Activated naive CD4-positive, alpha-beta T cell treated with anti-CD3 and anti-CD28 coated beads, Interleukin-2, amount 10 ng/mL, durations not matched to agents 7 days and 5 days (primary cell): ENCODE data around the gene KRTAP10-2.
"Not testable (repeated sequence)": the region's sequence is repeated elsewhere in the genome, so short reads cannot be mapped to it uniquely, and the experiment has no call there.

Experiments
- CTCF ChIA-PET: fragments of 350-600 bp; sonication (Branson Sonifier 250); formaldehyde crosslinking; loops from one replicate; lab custom pipeline; 2021; ENCODE audit warnings: antibody characterized with exemption; lab: Charles Lee
- DNase-seq: peaks from one replicate; pipeline ENCODE4 v3.0.0-alpha.2; 2020
- H3K27ac Mint-ChIP-seq: one replicate; pipeline ENCODE4 v1.8.0; 2021; ENCODE audit warnings: mild to moderate bottlenecking, moderate library complexity, mixed read lengths
- H3K27me3 Mint-ChIP-seq: one replicate; pipeline ENCODE4 v1.8.0; 2021; ENCODE audit warnings: mild to moderate bottlenecking, mixed read lengths
- H3K36me3 Mint-ChIP-seq: one replicate; pipeline ENCODE4 v1.8.0; 2021; ENCODE audit warnings: mixed read lengths
- H3K4me1 Mint-ChIP-seq: one replicate; pipeline ENCODE4 v1.8.0; 2021; ENCODE audit warnings: mixed read lengths
- H3K4me3 Mint-ChIP-seq: one replicate; pipeline ENCODE4 v1.8.0; 2021; ENCODE audit warnings: mild to moderate bottlenecking, moderate library complexity, mixed read lengths
- H3K9me3 Mint-ChIP-seq: one replicate; pipeline ENCODE4 v1.8.0; 2021; ENCODE audit warnings: mixed read lengths

Gene KRTAP10-2

GRCh38 chr21:44576025-44576420 lies 24.7 kb upstream of the KRTAP10-2 start:
- no peak overlapping the region for H3K4me3 Mint-ChIP-seq
- CTCF ChIA-PET: no interaction called here
- H3K9me3 Mint-ChIP-seq: peaks cover 33% of the 10 kb centered on the region
- no peaks in the 10 kb centered on the region for H3K4me1 Mint-ChIP-seq
- H3K27ac Mint-ChIP-seq: no peak overlapping the region
- DNase-seq: no peak
- peaks cover 9% of the 10 kb centered on the region for H3K36me3 Mint-ChIP-seq
- peaks cover 45% of the 10 kb centered on the region for H3K27me3 Mint-ChIP-seq

- peaks cover 30% of the 10 kb centered on the region for H3K9me3 Mint-ChIP-seq
Observed at GRCh38 chr21:44575307-44576024, 24.2 kb upstream of the KRTAP10-2 start.

GRCh38 chr21:44574457-44575306 lies 23.4 kb upstream of the KRTAP10-2 start:
- CTCF ChIA-PET: interaction anchor here (0.7 to 1.0 kb wide), 3 partner anchors 38 to 157 kb away, joined by 3 read pairs; no protein-coding TSS in a partner anchor
- no peak overlapping the region for H3K4me3 Mint-ChIP-seq
- H3K36me3 Mint-ChIP-seq: peaks cover 9% of the 10 kb centered on the region
- no peaks in the 10 kb centered on the region for H3K4me1 Mint-ChIP-seq
- peaks cover 24% of the 10 kb centered on the region for H3K9me3 Mint-ChIP-seq
- peaks cover 37% of the 10 kb centered on the region for H3K27me3 Mint-ChIP-seq
- H3K27ac Mint-ChIP-seq: no peak overlapping the region
- no peak for DNase-seq

More at GRCh38 chr21:44575307-44576024, 24.2 kb upstream of the KRTAP10-2 start:
- no peak for DNase-seq
- Mint-ChIP-seq H3K36me3 (peaks cover 9% of the 10 kb centered on the region), H3K27ac (no peak overlapping the region), H3K4me3 (no peak overlapping the region), H3K4me1 (no peaks in the 10 kb centered on the region), H3K27me3 (peaks cover 44% of the 10 kb centered on the region)
- CTCF ChIA-PET: interaction anchor here (0.9 to 1.0 kb wide), 2 partner anchors 39 to 143 kb away, joined by 3 read pairs; no protein-coding TSS in a partner anchor

- H3K36me3 Mint-ChIP-seq, H3K27ac Mint-ChIP-seq, H3K4me1 Mint-ChIP-seq, H3K4me3 Mint-ChIP-seq, DNase-seq: not testable (repeated sequence)
- H3K9me3 Mint-ChIP-seq: peaks cover 23% of the 10 kb centered on the region
- H3K27me3 Mint-ChIP-seq: peaks cover 34% of the 10 kb centered on the region
- CTCF ChIA-PET: interaction anchor here (0.7 to 1.0 kb wide), 2 partner anchors 38 to 158 kb away, joined by 3 read pairs; no protein-coding TSS in a partner anchor
Observed at GRCh38 chr21:44573630-44574456, 22.5 kb upstream of the KRTAP10-2 start, which contains the start of gene KRTAP10-4. Gene KRTAP10-4, plus strand, starts transcription at chr21:44573729. Its CDS starts 30 bp downstream, at chr21:44573759.

GRCh38 chr21:44572959-44573583 lies 21.8 kb upstream of the KRTAP10-2 start:
- H3K27ac Mint-ChIP-seq: no peak overlapping the region
- peaks cover 8% of the 10 kb centered on the region for H3K36me3 Mint-ChIP-seq
- peaks cover 20% of the 10 kb centered on the region for H3K9me3 Mint-ChIP-seq
- H3K4me3 Mint-ChIP-seq: no peak overlapping the region
- no peak for DNase-seq
- CTCF ChIA-PET: no interaction called here
- H3K4me1 Mint-ChIP-seq: no peaks in the 10 kb centered on the region
- peaks cover 38% of the 10 kb centered on the region for H3K27me3 Mint-ChIP-seq

GRCh38 chr21:44571844-44572782 lies 20.8 kb upstream of the KRTAP10-2 start:
- no peaks in the 10 kb centered on the region for H3K4me1 Mint-ChIP-seq
- CTCF ChIA-PET: no interaction called here
- peaks cover 44% of the 10 kb centered on the region for H3K27me3 Mint-ChIP-seq
- peaks cover 10% of the 10 kb centered on the region for H3K9me3 Mint-ChIP-seq
- peaks cover 3% of the 10 kb centered on the region for H3K36me3 Mint-ChIP-seq
- H3K4me3 Mint-ChIP-seq: no peak overlapping the region
- DNase-seq: no peak
- no peak overlapping the region for H3K27ac Mint-ChIP-seq

- no peaks in the 10 kb centered on the region for H3K4me1 Mint-ChIP-seq
- H3K27ac Mint-ChIP-seq: no peak overlapping the region
- H3K4me3 Mint-ChIP-seq: no peak overlapping the region
- H3K27me3 Mint-ChIP-seq: peaks cover 44% of the 10 kb centered on the region
- H3K9me3 Mint-ChIP-seq: peaks cover 3% of the 10 kb centered on the region
- peaks cover 1% of the 10 kb centered on the region for H3K36me3 Mint-ChIP-seq
- DNase-seq: no peak
- CTCF ChIA-PET: no interaction called here
Observed at GRCh38 chr21:44571296-44571695, 20.0 kb upstream of the KRTAP10-2 start.

- H3K4me1 Mint-ChIP-seq: peaks cover 6% of the 10 kb centered on the region
- peaks cover 42% of the 10 kb centered on the region for H3K27me3 Mint-ChIP-seq
- H3K4me3 Mint-ChIP-seq: no peak overlapping the region
- H3K36me3 Mint-ChIP-seq: peaks cover 1% of the 10 kb centered on the region
- no peak overlapping the region for H3K27ac Mint-ChIP-seq
- no peak for DNase-seq
- CTCF ChIA-PET: no interaction called here
- H3K9me3 Mint-ChIP-seq: no peaks in the 10 kb centered on the region
Observed at GRCh38 chr21:44569861-44570517, 18.7 kb upstream of the KRTAP10-2 start.

GRCh38 chr21:44568667-44569556 lies 17.6 kb upstream of the KRTAP10-2 start:
- Mint-ChIP-seq H3K4me3 (no peak overlapping the region), H3K36me3 (peaks cover 1% of the 10 kb centered on the region), H3K9me3 (no peaks in the 10 kb centered on the region), H3K27ac (peak overlapping the region; percentile 58), H3K27me3 (peaks cover 31% of the 10 kb centered on the region), H3K4me1 (peaks cover 14% of the 10 kb centered on the region)
- no peak for DNase-seq
- CTCF ChIA-PET: no interaction called here

- Mint-ChIP-seq H3K4me3 (no peak overlapping the region), H3K36me3 (peaks cover 2% of the 10 kb centered on the region), H3K27ac (no peak overlapping the region), H3K27me3 (peaks cover 25% of the 10 kb centered on the region), H3K4me1 (peaks cover 14% of the 10 kb centered on the region), H3K9me3 (peaks cover 1% of the 10 kb centered on the region)
- CTCF ChIA-PET: no interaction called here
- DNase-seq: no peak
Observed at GRCh38 chr21:44568261-44568660, 17.0 kb upstream of the KRTAP10-2 start.

GRCh38 chr21:44567481-44568171 lies 16.3 kb upstream of the KRTAP10-2 start:
- Mint-ChIP-seq H3K4me3 (no peak overlapping the region), H3K27ac (no peak overlapping the region), H3K9me3 (peaks cover 3% of the 10 kb centered on the region), H3K4me1 (peaks cover 14% of the 10 kb centered on the region), H3K27me3 (peaks cover 20% of the 10 kb centered on the region), H3K36me3 (peaks cover 3% of the 10 kb centered on the region)
- DNase-seq: no peak
- CTCF ChIA-PET: no interaction called here
